Activated B cell treated with CpG ODN at 0.5 μM for 24 hours (primary cell): Measurements from ENCODE around the gene ADAMTS7. TPM values are rescaled to one million over a fixed set of nuclear protein-coding genes. Genes with fewer than 3 reads are reported as not detected.
"Not testable (repeated sequence)": the region's sequence is repeated elsewhere in the genome, so short reads cannot be mapped to it uniquely, and the experiment has no call there.

Experiments
- ATAC-seq: fragments of 200-7000 bp; cut with Tn5 transposase; one replicate; pipeline ENCODE4 v1.10.0; 2021; ENCODE audit warnings: low read depth, mild to moderate bottlenecking, moderate library complexity
- CTCF ChIA-PET: fragments of 350-600 bp; sonication (Branson Sonifier 250); formaldehyde crosslinking; loops from one replicate; lab custom pipeline; 2021; ENCODE audit warnings: antibody characterized with exemption; lab: Charles Lee
- POLR2A ChIA-PET: fragments of 350-600 bp; sonication (Branson Sonifier 250); formaldehyde crosslinking; loops from one replicate; lab custom pipeline; 2021; ENCODE audit warnings: antibody characterized with exemption; lab: Charles Lee
- DNase-seq: peaks from one replicate; pipeline ENCODE4 v3.0.0; 2022
- H3K27ac Mint-ChIP-seq: one replicate; pipeline ENCODE4 v1.8.0; 2020; ENCODE audit warnings: mixed read lengths
- H3K27me3 Mint-ChIP-seq: one replicate; pipeline ENCODE4 v1.8.0; 2021; ENCODE audit warnings: mixed read lengths
- H3K36me3 Mint-ChIP-seq: one replicate; pipeline ENCODE4 v1.8.0; 2021; ENCODE audit warnings: low read depth, mixed read lengths
- H3K4me1 Mint-ChIP-seq: one replicate; pipeline ENCODE4 v1.8.0; 2021; ENCODE audit warnings: mixed read lengths
- H3K4me3 Mint-ChIP-seq: one replicate; pipeline ENCODE4 v1.8.0; 2020; ENCODE audit warnings: mild to moderate bottlenecking, mixed read lengths
- H3K9me3 Mint-ChIP-seq: one replicate; pipeline ENCODE4 v1.8.0; 2020; ENCODE audit warnings: mixed read lengths
- intact Hi-C: fragments of 100-400 bp; cut with micrococcal nuclease; formaldehyde crosslinking; loops from one replicate; pipeline ENCODE4 v1.15.1; 2024
- total RNA-seq: library from RNA; stranded (reverse); gene quantifications from 2 replicates; pipeline ENCODE4 v1.2.3, GENCODE V29; 2022
- TF ChIP-seq, protein P1 (sequence below): fragments of 200-600 bp; IDR thresholded peaks from one replicate; pipeline ENCODE4 v1.8.0; 2022; ENCODE audit warnings: antibody characterized with exemption, mild to moderate bottlenecking

Gene ADAMTS7
- total RNA-seq, 1 donor from 2014 or later = 14.1 TPM

- no peak overlapping the region for H3K4me3 Mint-ChIP-seq
- no peaks in the 10 kb centered on the region for H3K27me3 Mint-ChIP-seq
- DNase-seq = no peak
- H3K9me3 Mint-ChIP-seq = no peaks in the 10 kb centered on the region
- intact Hi-C loops = no loop called here
- no peak for ATAC-seq
- TF ChIP-seq, protein P1, sequence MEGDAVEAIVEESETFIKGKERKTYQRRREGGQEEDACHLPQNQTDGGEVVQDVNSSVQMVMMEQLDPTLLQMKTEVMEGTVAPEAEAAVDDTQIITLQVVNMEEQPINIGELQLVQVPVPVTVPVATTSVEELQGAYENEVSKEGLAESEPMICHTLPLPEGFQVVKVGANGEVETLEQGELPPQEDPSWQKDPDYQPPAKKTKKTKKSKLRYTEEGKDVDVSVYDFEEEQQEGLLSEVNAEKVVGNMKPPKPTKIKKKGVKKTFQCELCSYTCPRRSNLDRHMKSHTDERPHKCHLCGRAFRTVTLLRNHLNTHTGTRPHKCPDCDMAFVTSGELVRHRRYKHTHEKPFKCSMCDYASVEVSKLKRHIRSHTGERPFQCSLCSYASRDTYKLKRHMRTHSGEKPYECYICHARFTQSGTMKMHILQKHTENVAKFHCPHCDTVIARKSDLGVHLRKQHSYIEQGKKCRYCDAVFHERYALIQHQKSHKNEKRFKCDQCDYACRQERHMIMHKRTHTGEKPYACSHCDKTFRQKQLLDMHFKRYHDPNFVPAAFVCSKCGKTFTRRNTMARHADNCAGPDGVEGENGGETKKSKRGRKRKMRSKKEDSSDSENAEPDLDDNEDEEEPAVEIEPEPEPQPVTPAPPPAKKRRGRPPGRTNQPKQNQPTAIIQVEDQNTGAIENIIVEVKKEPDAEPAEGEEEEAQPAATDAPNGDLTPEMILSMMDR = no peak
- CTCF ChIA-PET = no interaction called here
- H3K36me3 Mint-ChIP-seq = no peaks in the 10 kb centered on the region
- no peak overlapping the region for H3K27ac Mint-ChIP-seq
- no peaks in the 10 kb centered on the region for H3K4me1 Mint-ChIP-seq
- POLR2A ChIA-PET = no interaction called here
Observed at GRCh38 chr15:78795043-78795442, 16.2 kb downstream of the ADAMTS7 start.

- H3K27me3 Mint-ChIP-seq, H3K4me1 Mint-ChIP-seq, DNase-seq, POLR2A ChIA-PET, H3K36me3 Mint-ChIP-seq, intact Hi-C loops, H3K9me3 Mint-ChIP-seq, H3K27ac Mint-ChIP-seq, H3K4me3 Mint-ChIP-seq, ATAC-seq, CTCF ChIA-PET: not testable (repeated sequence)
Observed at GRCh38 chr15:78794446-78794845, 16.8 kb downstream of the ADAMTS7 start.

DNA sequence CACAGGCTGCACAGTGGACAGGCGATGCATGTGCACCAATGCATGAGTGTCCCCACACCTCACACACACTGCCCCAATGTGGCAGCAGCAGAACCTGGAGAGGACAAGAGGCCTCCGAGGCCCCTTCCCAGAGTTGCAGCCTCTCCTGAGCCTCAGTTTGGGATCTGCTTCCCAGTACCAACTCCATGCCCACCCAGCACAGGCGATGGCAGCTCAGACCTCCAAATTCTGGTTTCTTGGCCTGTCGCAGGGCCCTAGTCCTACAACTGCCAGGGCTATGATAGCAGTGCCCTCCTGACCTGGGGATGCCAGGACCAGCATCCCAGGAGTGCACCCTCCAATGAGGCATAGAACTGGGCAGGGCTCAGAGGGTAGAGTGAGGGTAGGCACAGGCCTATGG, 19.9 kb downstream of the ADAMTS7 start:
- CTCF ChIA-PET = no interaction called here

DNA sequence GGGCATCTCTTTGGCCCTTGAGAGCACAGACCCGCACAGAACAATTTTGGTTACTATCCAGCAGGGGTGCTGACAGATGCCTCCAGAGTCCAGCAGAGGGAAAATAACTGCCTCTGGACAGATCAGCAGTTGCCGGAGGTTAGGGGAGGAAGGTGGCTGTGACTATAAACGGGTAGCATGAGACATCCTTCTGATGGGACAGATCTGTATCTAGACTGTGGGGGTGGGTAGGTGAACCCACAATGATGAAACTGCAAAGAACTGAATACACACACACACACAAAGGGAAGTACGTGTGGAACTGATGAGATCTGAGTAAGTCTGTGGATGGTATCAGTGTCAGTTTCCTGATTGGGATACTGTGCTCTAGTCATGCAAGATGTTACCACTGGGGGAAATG, 21.2 kb downstream of the ADAMTS7 start:
- Mint-ChIP-seq H3K36me3 (peaks cover under 1% of the 10 kb centered on the region), H3K4me1 (no peaks in the 10 kb centered on the region), H3K27ac (no peak overlapping the region), H3K4me3 (no peak overlapping the region), H3K9me3 (no peaks in the 10 kb centered on the region), H3K27me3 (no peaks in the 10 kb centered on the region)
- TF ChIP-seq, protein P1 = no peak
- intact Hi-C loops = no loop called here
- ChIA-PET POLR2A (no interaction called here), CTCF (no interaction called here)
- DNase-seq = no peak
- no peak for ATAC-seq

More for the DNA sequence above, 19.9 kb downstream of the ADAMTS7 start:
- H3K36me3 Mint-ChIP-seq = no peaks in the 10 kb centered on the region
- POLR2A ChIA-PET = no interaction called here
- ATAC-seq (no peak), DNase-seq (no peak)
- TF ChIP-seq, protein P1 = no peak
- H3K27ac Mint-ChIP-seq = no peak overlapping the region
- H3K4me3 Mint-ChIP-seq = no peak overlapping the region
- intact Hi-C loops = no loop called here
- no peaks in the 10 kb centered on the region for H3K27me3 Mint-ChIP-seq
- H3K4me1 Mint-ChIP-seq = no peaks in the 10 kb centered on the region
- no peaks in the 10 kb centered on the region for H3K9me3 Mint-ChIP-seq

- intact Hi-C loops = no loop called here
- no peak for ATAC-seq
- H3K36me3 Mint-ChIP-seq = peaks cover 2% of the 10 kb centered on the region
- no peaks in the 10 kb centered on the region for H3K4me1 Mint-ChIP-seq
- H3K9me3 Mint-ChIP-seq = peaks cover 4% of the 10 kb centered on the region
- no peak overlapping the region for H3K4me3 Mint-ChIP-seq
- no peak overlapping the region for H3K27ac Mint-ChIP-seq
- ChIA-PET CTCF (no interaction called here), POLR2A (no interaction called here)
- DNase-seq = no peak
- TF ChIP-seq, protein P1 = no peak
- H3K27me3 Mint-ChIP-seq = no peaks in the 10 kb centered on the region
Observed at GRCh38 chr15:78789615-78790014, 21.6 kb downstream of the ADAMTS7 start.

GRCh38 chr15:78788016-78788660, 23.1 kb downstream of the ADAMTS7 start:
- Mint-ChIP-seq H3K9me3 (peaks cover 7% of the 10 kb centered on the region), H3K4me3 (no peak overlapping the region), H3K27me3 (no peaks in the 10 kb centered on the region), H3K4me1 (no peaks in the 10 kb centered on the region), H3K36me3 (peaks cover 2% of the 10 kb centered on the region), H3K27ac (no peak overlapping the region)
- POLR2A ChIA-PET = no interaction called here
- ATAC-seq (no peak), DNase-seq (no peak)
- intact Hi-C loops = no loop called here
- CTCF ChIA-PET = no interaction called here
- TF ChIP-seq, protein P1 = no peak

DNA sequence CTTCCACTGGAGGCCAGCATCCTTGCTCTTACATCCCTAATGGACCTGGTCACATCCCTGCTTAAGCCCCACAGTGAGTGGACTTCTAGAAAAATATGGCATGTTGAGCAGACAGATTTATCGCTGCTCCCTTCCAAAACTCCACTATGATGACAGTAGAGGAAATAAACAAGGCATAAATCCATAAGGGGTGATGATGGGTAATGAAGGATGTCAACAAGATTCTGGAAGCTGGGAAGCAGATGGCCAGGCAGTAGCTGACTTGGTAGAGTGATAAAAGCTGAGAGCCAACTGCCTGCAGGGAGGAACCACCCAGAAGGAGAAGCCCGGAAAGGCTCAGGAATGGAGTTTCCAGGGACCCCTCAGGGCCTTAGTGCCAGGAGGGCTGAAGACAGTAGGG, 28.9 kb downstream of the ADAMTS7 start:
- CTCF ChIA-PET, H3K36me3 Mint-ChIP-seq, H3K27me3 Mint-ChIP-seq, H3K27ac Mint-ChIP-seq, DNase-seq, POLR2A ChIA-PET, H3K4me1 Mint-ChIP-seq, H3K4me3 Mint-ChIP-seq, ATAC-seq, H3K9me3 Mint-ChIP-seq, intact Hi-C loops: not testable (repeated sequence)

DNA sequence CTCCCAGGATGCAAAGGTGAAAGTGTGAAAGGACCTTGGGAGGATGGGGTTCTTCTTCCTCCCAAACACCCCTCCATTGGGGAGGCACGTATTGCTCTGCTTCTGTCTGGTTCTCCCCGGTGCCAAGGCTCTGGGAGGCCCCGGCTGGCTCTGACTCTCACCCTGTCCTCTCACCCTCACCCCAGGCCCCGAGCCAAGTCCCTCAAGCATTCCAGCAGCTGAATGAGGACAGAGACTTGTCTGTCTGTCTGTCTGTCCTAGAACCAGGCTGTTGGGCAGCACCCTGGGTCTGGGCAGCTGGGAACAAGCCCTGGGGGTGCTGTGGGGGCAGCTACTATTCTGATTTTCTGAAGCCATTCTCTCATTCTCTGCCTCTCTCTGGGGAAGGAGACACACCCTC, 29.9 kb downstream of the ADAMTS7 start:
- H3K4me1 Mint-ChIP-seq, H3K9me3 Mint-ChIP-seq, H3K4me3 Mint-ChIP-seq, H3K27me3 Mint-ChIP-seq, ATAC-seq, H3K36me3 Mint-ChIP-seq, CTCF ChIA-PET, intact Hi-C loops, H3K27ac Mint-ChIP-seq, POLR2A ChIA-PET, DNase-seq: not testable (repeated sequence)
